H9 (cell line): ENCODE measurements around the gene IGF1R. TPM values are rescaled to one million over a fixed set of nuclear protein-coding genes. Genes with fewer than 3 reads are reported as not detected.

Experiments used
- DNase-seq: peaks from one replicate; pipeline ENCODE4 v3.0.0-alpha.2; 2017
- H2AFZ ChIP-seq: one replicate; pipeline ENCODE4 v1.6.1; 2013; ENCODE audit warnings: mild to moderate bottlenecking, low read length, control low read depth, moderate library complexity
- H2AK5ac ChIP-seq: 2 replicates; pipeline ENCODE4 v1.6.1; 2013; ENCODE audit warnings: low read length, control low read depth, mixed read lengths; ENCODE audit not compliant: insufficient read length
- H2BK120ac ChIP-seq: one replicate; pipeline ENCODE4 v1.6.1; 2013; ENCODE audit warnings: low read depth, mild to moderate bottlenecking, low read length, control low read depth, inconsistent platforms; ENCODE audit not compliant: poor library complexity, severe bottlenecking
- H2BK12ac ChIP-seq: 2 replicates; pipeline ENCODE4 v1.6.1; 2013; ENCODE audit warnings: low read length, control low read depth, mixed read lengths, low read depth; ENCODE audit not compliant: insufficient read length
- H2BK15ac ChIP-seq: 2 replicates; pipeline ENCODE4 v1.6.1; 2013; ENCODE audit warnings: low read depth, low read length, control low read depth
- H2BK20ac ChIP-seq: one replicate; pipeline ENCODE4 v1.6.1; 2013; ENCODE audit warnings: low read depth, mild to moderate bottlenecking, low read length, control low read depth, inconsistent platforms; ENCODE audit not compliant: poor library complexity, severe bottlenecking
- H2BK5ac ChIP-seq: 2 replicates; pipeline ENCODE4 v1.6.1; 2013; ENCODE audit warnings: low read length, control low read depth, mixed read lengths; ENCODE audit not compliant: insufficient read length
- H3K14ac ChIP-seq: 2 replicates; pipeline ENCODE4 v1.6.1; 2013; ENCODE audit warnings: low read length, control low read depth; ENCODE audit not compliant: insufficient read depth
- H3K18ac ChIP-seq: 2 replicates; pipeline ENCODE4 v1.6.1; 2013; ENCODE audit warnings: low read depth, mild to moderate bottlenecking, mixed read lengths, low read length, control low read depth; ENCODE audit not compliant: insufficient read length
- H3K23ac ChIP-seq: 2 replicates; pipeline ENCODE4 v1.6.1; 2013; ENCODE audit warnings: low read length, control low read depth, mixed read lengths, low read depth; ENCODE audit not compliant: insufficient read length
- H3K23me2 ChIP-seq: 2 replicates; pipeline ENCODE4 v1.6.1; 2013; ENCODE audit warnings: low read depth, mild to moderate bottlenecking, mixed read lengths, low read length, control low read depth; ENCODE audit not compliant: insufficient read length, poor library complexity, severe bottlenecking
- H3K27ac ChIP-seq: 2 replicates; pipeline ENCODE4 v1.5.1; 2013; ENCODE audit warnings: low read length, control low read depth, mixed read lengths, low read depth; ENCODE audit not compliant: insufficient read length
- H3K27me3 ChIP-seq: 2 replicates; pipeline ENCODE4 v1.6.1; 2013; ENCODE audit warnings: low read length, control low read depth, inconsistent platforms; ENCODE audit not compliant: insufficient read depth
- H3K4ac ChIP-seq: 2 replicates; pipeline ENCODE4 v1.6.1; 2013; ENCODE audit warnings: low read depth, mild to moderate bottlenecking, control low read depth, inconsistent platforms, low read length, moderate library complexity
- H3K4me1 ChIP-seq: 2 replicates; pipeline ENCODE4 v1.6.1; 2013; ENCODE audit warnings: low read length, control low read depth, inconsistent platforms; ENCODE audit not compliant: insufficient read depth
- H3K4me2 ChIP-seq: 2 replicates; pipeline ENCODE4 v1.6.1; 2013; ENCODE audit warnings: low read length, control low read depth, mixed read lengths; ENCODE audit not compliant: insufficient read length, insufficient read depth
- H3K56ac ChIP-seq: 2 replicates; pipeline ENCODE4 v1.6.1; 2013; ENCODE audit warnings: low read depth, mild to moderate bottlenecking, mixed read lengths, low read length, control low read depth; ENCODE audit not compliant: insufficient read length
- H3K79me1 ChIP-seq: 2 replicates; pipeline ENCODE4 v1.6.1; 2013; ENCODE audit warnings: low read depth, mild to moderate bottlenecking, moderate library complexity, low read length, control low read depth, inconsistent platforms; ENCODE audit not compliant: insufficient read depth, poor library complexity, severe bottlenecking
- H3K79me2 ChIP-seq: 2 replicates; pipeline ENCODE4 v1.6.1; 2013; ENCODE audit warnings: low read length, control low read depth, inconsistent platforms; ENCODE audit not compliant: insufficient read depth
- H3K9ac ChIP-seq: 2 replicates; pipeline ENCODE4 v1.6.1; 2013; ENCODE audit warnings: low read length, control low read depth, mixed read lengths; ENCODE audit not compliant: insufficient read length; ENCODE audit errors: extremely low read depth
- H3K9me3 ChIP-seq: one replicate; pipeline ENCODE4 v1.6.1; 2013; ENCODE audit warnings: low read depth, low read length, inconsistent platforms; ENCODE audit not compliant: control insufficient read depth
- H3T11ph ChIP-seq: one replicate; pipeline ENCODE4 v1.6.1; 2013; ENCODE audit warnings: mild to moderate bottlenecking, low read length, control low read depth, inconsistent platforms
- H4K20me1 ChIP-seq: one replicate; pipeline ENCODE4 v1.6.1; 2013; ENCODE audit not compliant: control insufficient read depth, insufficient read length, insufficient read depth
- H4K5ac ChIP-seq: 2 replicates; pipeline ENCODE4 v1.6.1; 2013; ENCODE audit warnings: low read depth, mild to moderate bottlenecking, mixed read lengths, low read length, control low read depth; ENCODE audit not compliant: insufficient read length
- H4K8ac ChIP-seq: replicated peaks from 2 replicates; pipeline ENCODE4 v1.6.1; 2013; ENCODE audit warnings: low read length, control low read depth, mixed read lengths, low read depth; ENCODE audit not compliant: insufficient read length
- H4K91ac ChIP-seq: 2 replicates; pipeline ENCODE4 v1.6.1; 2013; ENCODE audit warnings: low read depth, mild to moderate bottlenecking, moderate library complexity, mixed read lengths, low read length, control low read depth; ENCODE audit not compliant: insufficient read length
- H3K27ac Mint-ChIP-seq, 3 experiments: 2 replicates in 2 of 3; 3 replicates in 1 of 3; pipeline ENCODE4 v1.8.0; 2020 to 2021; ENCODE audit warnings: mixed read lengths in 3 of 3, mild to moderate bottlenecking in 1 of 3, moderate library complexity in 1 of 3
- H3K27me3 Mint-ChIP-seq: 2 replicates; pipeline ENCODE4 v1.8.0; 2021; ENCODE audit warnings: low read depth, mild to moderate bottlenecking, moderate library complexity, mixed read lengths
- H3K36me3 Mint-ChIP-seq, 3 experiments: 2 replicates in 2 of 3; 3 replicates in 1 of 3; pipeline ENCODE4 v1.8.0; 2020 to 2021; ENCODE audit warnings: low read depth in 3 of 3, mixed read lengths in 3 of 3; ENCODE audit not compliant: insufficient read depth in 1 of 3
- H3K4me1 Mint-ChIP-seq, 2 experiments: 2 replicates each; pipeline ENCODE4 v1.8.0; 2020; ENCODE audit warnings: mixed read lengths in 2 of 2
- H3K4me3 Mint-ChIP-seq, 2 experiments: 2 replicates in 1 of 2; 3 replicates in 1 of 2; pipeline ENCODE4 v1.8.0; 2020 to 2021; ENCODE audit warnings: mild to moderate bottlenecking in 2 of 2, mixed read lengths in 2 of 2, moderate library complexity in 1 of 2
- H3K9me3 Mint-ChIP-seq, 2 experiments: 2 replicates in 1 of 2; 3 replicates in 1 of 2; pipeline ENCODE4 v1.8.0; 2020; ENCODE audit warnings: mild to moderate bottlenecking in 2 of 2, mixed read lengths in 2 of 2, moderate library complexity in 1 of 2
- CTCF ChIP-seq: fragments of 200-600 bp; sonication (generic); conservative IDR thresholded peaks from 3 replicates; pipeline ENCODE4 v1.8.0; 2021; ENCODE audit warnings: antibody characterized with exemption, mild to moderate bottlenecking
- WGBS: extraction: QIAGEN DNeasy Blood & Tissue Kit; methylation state at CpG from one replicate; pipeline ENCODE4 v1.1.7; 2013; ENCODE audit warnings: missing lambda C conversion rate, low lambda C conversion rate, mixed read lengths; ENCODE audit not compliant: insufficient read length; ENCODE audit errors: extremely low coverage; 5-methylcytosine and 5-hydroxymethylcytosine counted together
- total RNA-seq: library from RNA; stranded (reverse); gene quantifications from 2 replicates; pipeline ENCODE4 v1.2.1, GENCODE V29; 2021

IGF1R gene
- total RNA-seq, 1 experiment from 2014 or later: 70.0 TPM

GRCh38 chr15:98657721-98658120 is 9.4 kb downstream of the IGF1R start:
- no peak overlapping the region for H4K8ac ChIP-seq
- H3K4me2 ChIP-seq: no peak overlapping the region
- no peaks in the 10 kb centered on the region for H4K20me1 ChIP-seq
- Mint-ChIP-seq H3K36me3 (peaks cover 0 to 4% (median 1%) of the 10 kb centered on the region in 3 experiments; a peak in 2 of 7 replicates), H3K4me1 (peaks cover 76 to 87% of the 10 kb centered on the region in 2 experiments), H3K9me3 (no peaks in the 10 kb centered on the region), H3K4me3 (no peak overlapping the region; a peak in 1 of 5 replicates), H3K27me3 (no peaks in the 10 kb centered on the region), H3K27ac (peak overlapping the region in 1 of 3 experiments; percentile 72; a peak in 2 of 7 replicates)
- no peak overlapping the region for H2BK20ac ChIP-seq
- no peak overlapping the region for H3K14ac ChIP-seq
- H3K9me3 ChIP-seq: no peaks in the 10 kb centered on the region
- H2AFZ ChIP-seq: no peak overlapping the region
- no peak overlapping the region for H4K91ac ChIP-seq
- no peak overlapping the region for H4K5ac ChIP-seq
- no peaks in the 10 kb centered on the region for H3K27me3 ChIP-seq
- no CpG with 5 or more reads among the region's 4 CpGs for WGBS
- no peak overlapping the region for H3K56ac ChIP-seq
- no peak overlapping the region for H2BK120ac ChIP-seq
- H2BK5ac ChIP-seq: no peak overlapping the region
- no peak for TF ChIP-seq CTCF
- no peak overlapping the region for H3K4ac ChIP-seq
- H3K27ac ChIP-seq: peak overlapping the region; percentile 6
- peaks cover 6% of the 10 kb centered on the region for H3K79me1 ChIP-seq
- H2BK12ac ChIP-seq: no peak overlapping the region
- no peak overlapping the region for H3K9ac ChIP-seq
- DNase-seq: no peak
- peaks cover 23% of the 10 kb centered on the region for H3K4me1 ChIP-seq
- no peak overlapping the region for H3T11ph ChIP-seq
- no peak overlapping the region for H3K23ac ChIP-seq
- H2AK5ac ChIP-seq: no peak overlapping the region
- H3K18ac ChIP-seq: no peak overlapping the region
- H3K23me2 ChIP-seq: no peaks in the 10 kb centered on the region
- no peak overlapping the region for H2BK15ac ChIP-seq
- peaks cover 66% of the 10 kb centered on the region; the same call in 1 of the 2 replicates for H3K79me2 ChIP-seq
